ENCODE measurements around the gene NXNL1.
"Not testable (repeated sequence)": the region's sequence is repeated elsewhere in the genome, so short reads cannot be mapped to it uniquely, and the experiment has no call there.

The NXNL1 gene

GRCh38 chr19:17486545-17487240 is 26.0 kb upstream of the NXNL1 start:
- no peak for DNase-seq

DNA sequence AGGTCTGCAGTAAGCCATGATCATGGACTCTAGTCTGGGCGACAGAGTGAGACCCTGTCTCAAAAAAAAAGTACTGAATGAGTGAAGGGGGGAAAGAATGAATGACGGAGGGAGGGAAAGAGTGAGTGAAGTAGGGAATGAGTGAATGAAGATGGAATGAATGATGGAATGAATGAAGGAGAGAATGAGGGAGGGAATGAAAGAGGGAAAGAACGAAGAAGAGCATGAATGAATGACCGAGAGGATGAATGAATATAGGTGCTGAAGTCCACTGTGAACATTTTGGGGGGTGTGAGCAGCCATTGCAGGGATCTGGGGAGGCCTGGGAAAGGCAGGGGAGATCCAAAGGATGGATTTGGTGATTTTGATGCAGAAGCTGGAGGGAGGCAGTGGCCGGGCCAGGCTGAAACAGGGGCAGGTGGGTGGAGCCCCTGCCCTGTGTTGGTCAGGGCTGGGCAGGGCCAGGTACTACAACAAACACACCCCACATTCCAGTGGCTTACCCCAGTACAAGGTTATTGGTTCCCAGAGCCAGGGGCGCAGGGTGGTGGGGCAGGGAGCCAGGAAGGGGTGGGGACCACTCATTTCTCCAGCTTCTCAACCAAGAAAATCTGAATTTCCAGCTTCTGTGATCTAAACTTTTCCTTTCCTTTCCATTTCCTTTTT is 23.9 kb upstream of the NXNL1 start:
- no peak for DNase-seq

DNA sequence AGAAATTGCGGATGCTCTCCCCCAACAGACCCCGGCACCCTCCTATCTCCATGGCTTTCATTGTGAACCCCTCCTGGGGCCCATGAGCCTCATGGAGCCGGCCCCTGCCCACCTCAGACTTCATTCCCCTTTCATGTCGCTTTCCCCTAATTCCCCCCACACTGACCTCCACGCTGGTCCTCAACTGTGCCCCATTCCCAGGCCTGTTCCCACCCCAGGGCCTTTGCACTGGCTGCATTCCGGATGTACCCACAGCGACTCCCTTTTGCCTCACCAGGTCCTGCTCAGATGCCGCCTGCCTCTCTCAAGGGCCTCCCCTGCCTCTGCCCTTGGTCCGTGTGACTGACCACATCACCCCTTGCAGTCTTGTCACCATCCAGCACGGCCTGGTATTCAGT is 22.9 kb upstream of the NXNL1 start:
- DNase-seq = no peak

- no peak for DNase-seq
Measured at GRCh38 chr19:17482877-17483604, 22.3 kb upstream of the NXNL1 start.

GRCh38 chr19:17481986-17482385 is 21.3 kb upstream of the NXNL1 start:
- DNase-seq = no peak

DNA sequence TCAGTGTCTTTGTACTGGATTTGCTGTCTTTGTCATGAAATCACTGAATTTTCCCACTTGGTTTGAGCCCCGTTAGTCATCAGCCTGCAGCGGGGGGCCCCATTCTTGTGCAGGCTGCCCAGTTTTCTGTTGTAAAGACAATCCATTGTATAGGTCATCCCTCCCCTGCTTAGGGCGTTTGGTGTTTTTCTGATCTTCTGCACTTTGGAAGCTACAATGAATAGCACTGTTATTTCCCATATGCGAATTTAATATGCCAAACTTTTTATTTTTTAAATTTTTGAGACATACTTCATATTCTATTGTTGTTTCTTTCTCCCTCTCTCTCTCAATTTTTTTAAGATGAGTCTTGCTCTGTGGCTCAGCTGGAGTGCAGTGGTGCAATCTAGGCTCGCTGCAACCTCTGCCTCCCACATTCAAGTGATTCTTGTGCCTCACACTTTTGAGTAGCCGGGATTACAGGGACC is 18.6 kb upstream of the NXNL1 start:
- DNase-seq = no peak

GRCh38 chr19:17475541-17476115 is 14.9 kb upstream of the NXNL1 start:
- no peak for DNase-seq

GRCh38 chr19:17475011-17475540 is 14.3 kb upstream of the NXNL1 start:
- not testable (repeated sequence) for DNase-seq

- no peak for DNase-seq
Measured at GRCh38 chr19:17473041-17473440, 12.3 kb upstream of the NXNL1 start.

- DNase-seq = no peak
Measured at GRCh38 chr19:17471410-17472125, 10.8 kb upstream of the NXNL1 start.

- DNase-seq = peak; percentile 97
Measured at GRCh38 chr19:17470068-17470841, 9.5 kb upstream of the NXNL1 start, which contains the start of gene SLC27A1. Gene SLC27A1 (plus strand): TSS chr19:17470524. CDS start chr19:17470541, 17 bp downstream.

DNA sequence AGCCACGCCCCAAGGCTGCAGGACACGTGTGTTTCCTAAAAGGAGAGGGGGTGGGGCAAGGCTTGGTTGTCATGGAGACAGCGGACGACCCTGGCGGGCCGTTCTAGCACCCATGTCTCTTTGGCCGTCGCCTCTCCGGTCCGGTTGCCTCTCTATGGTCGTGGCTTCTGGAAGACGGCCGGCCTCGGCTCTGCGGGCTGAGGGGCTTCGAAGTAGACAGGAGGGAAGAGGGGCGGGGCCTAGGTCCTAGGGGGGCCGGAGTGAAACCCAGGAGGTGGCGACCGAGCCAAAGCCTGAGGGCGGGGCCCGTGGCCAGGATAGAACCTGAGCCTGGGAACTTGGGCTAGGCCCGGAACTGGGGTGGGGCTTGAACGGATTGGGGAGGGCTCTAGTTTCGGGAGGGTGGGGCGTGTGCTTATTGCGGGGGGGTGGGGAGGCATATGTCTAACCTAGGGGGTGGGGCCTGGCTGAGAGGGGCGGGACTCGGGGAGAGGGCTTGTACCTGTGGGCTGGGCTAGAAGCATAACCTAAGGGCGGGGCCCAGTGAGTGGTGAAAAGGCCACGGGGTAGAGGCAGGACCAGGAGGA is 8.8 kb upstream of the NXNL1 start:
- peak; percentile 88 for DNase-seq

DNA sequence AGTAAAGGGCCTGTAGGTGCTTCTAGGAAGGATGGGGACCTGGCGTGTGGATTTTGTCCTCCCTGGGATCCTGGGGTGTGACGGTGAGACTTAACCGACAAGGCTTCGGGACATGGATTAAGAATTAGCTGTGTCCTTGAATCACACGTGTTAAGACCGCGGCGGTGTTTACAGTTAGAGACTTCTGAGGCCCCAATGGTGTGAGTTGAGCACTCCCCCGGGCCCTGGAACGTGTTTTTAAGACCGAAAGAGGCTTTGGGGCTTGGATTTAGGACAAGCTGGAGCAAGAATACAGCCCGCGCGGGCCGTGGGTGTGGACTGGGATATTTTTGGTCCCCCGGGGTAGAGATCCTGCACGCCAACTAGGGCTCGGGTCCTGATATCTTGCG is 8.4 kb upstream of the NXNL1 start:
- DNase-seq = no peak

GRCh38 chr19:17468302-17469091 is 7.8 kb upstream of the NXNL1 start:
- DNase-seq = no peak

DNA sequence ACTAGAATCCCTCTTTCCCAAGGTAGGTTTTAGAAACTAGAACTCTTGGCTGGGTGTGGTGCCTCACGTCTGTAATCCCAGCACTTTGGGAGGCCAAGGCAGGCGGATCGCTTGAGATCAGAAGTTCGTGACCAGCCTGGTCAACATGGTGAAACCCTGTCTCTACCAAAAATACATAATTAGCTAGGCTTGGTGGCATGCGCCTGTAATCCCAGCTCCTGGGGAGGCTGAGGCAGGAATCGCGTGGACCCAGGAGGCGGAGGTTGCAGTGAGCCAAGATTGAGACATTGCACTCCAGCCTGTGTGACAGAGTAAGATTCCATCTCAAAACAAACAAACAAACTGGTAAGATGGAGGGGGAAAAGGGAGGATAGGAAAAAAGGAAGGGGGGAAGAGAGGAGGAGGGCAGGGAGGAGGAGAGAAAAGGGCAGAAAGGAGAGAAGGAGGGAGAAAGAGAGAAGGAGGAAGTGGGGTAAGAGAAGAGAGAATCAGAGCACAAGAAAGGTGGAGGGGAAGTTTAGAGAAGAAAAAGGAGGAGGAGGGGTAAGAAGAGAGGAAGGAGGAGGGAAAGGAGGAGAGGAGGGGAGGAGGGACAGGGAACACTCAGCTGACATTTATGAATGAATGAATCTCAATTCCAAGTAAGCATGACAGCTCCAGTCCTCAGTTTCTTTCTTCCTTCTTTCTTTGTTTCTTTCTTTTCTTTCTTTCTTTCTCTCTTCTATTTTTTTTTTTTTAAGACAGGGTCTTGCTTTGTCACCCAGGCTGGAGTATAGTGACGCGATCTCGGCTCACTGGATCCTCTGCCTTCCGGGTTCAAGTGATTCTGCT is 7.0 kb upstream of the NXNL1 start:
- no peak for DNase-seq

DNA sequence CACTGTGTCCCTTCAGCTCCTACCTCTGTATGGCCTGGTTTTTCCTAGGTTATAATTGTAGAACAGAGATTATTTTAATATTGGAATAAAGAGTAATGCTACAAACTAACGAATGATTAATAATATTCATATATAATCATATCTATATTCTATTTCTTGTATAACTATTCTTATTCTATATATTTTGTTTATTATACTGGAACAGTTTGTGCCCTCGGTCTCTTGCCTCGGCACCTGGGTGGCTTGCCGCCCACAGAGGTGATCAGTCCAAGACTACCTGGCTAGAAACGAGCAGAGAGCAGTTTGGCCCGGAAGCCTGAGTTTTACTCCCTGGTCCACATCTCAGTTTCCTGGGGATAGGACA is 5.7 kb upstream of the NXNL1 start:
- DNase-seq = no peak

DNA sequence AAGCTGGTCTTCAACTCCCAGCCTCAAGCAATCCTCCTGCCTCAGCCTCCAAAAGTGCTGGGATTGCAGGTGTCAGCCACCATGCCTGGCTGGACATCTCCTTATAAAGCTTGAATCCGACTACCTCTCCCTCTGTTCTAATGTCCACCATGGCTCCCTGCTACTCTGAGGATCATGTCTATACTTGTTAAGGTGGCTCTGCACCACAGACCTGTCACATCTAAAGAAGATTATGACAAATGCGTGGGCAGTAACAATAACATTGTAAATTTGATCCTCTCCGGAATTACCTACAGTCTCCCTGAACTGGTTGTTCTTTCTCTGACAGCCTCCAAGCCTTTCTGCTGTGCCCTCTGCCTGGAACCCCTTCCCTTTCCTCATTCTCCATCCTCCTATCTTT is 1.8 kb downstream of the NXNL1 start:
- DNase-seq = no peak

DNA sequence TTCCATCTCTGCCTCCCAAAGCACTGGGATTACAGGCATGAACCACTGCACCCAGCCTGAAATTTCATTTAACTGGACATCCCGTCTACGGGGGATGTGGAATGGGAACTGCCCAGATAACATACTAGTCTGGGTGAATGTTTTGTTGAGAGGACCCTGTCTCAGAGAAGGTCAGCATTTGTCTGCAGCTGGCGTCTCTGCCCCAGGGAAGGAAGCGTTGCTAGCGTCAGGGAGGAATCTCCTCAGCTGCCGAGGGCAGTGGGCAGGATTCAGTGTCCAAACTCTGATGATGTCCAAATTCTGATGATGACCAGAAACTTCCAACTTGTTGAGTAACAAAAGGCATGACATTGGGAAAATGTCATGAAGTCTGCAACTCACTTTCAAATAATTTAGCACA is 3.1 kb downstream of the NXNL1 start:
- no peak for DNase-seq

GRCh38 chr19:17456127-17456526 is 4.6 kb downstream of the NXNL1 start:
- DNase-seq = no peak
